Stomach (tissue), 9 donors: Measurements from ENCODE around the gene PTPRM. TPM values are rescaled to one million over a fixed set of nuclear protein-coding genes. Genes with fewer than 3 reads are reported as not detected.

Experiments
- DNase-seq, 2 donors: peaks; one replicate each; pipeline versions ENCODE4 v3.0.0 to v3.0.0-alpha.2; 2013 to 2019
- H3K27ac ChIP-seq, 5 donors: fragments of 200-600 bp in 4 of 5; sonication (generic) in 4 of 5; one replicate each; pipeline ENCODE4 v1.5.1; 2013 to 2019; ENCODE audit warnings: mild to moderate bottlenecking in 1 of 5, moderate library complexity in 1 of 5
- H3K27me3 ChIP-seq, 3 donors: fragments of 200-600 bp; sonication (generic); one replicate each; pipeline ENCODE4 v1.5.1; 2017 to 2019; ENCODE audit warnings: mixed run types in 1 of 3
- H3K36me3 ChIP-seq, 4 donors: fragments of 200-600 bp; sonication (generic); 1 replicate in 3 of 4; 2 replicates in 1 of 4; pipeline ENCODE4 v1.5.1; 2016 to 2019
- H3K4me1 ChIP-seq, 4 donors: fragments of 200-600 bp; sonication (generic); one replicate each; pipeline ENCODE4 v1.5.1; 2016 to 2019
- H3K4me3 ChIP-seq, 4 donors: fragments of 200-600 bp; sonication (generic) in 3 of 4; one replicate each; pipeline ENCODE4 v1.5.1; 2016 to 2019; ENCODE audit warnings: mild to moderate bottlenecking in 1 of 4
- H3K9me3 ChIP-seq, 4 donors: fragments of 200-600 bp; sonication (generic); one replicate each; pipeline ENCODE4 v1.5.1; 2016 to 2019
- CTCF ChIP-seq, 7 experiments: fragments of 450-650 bp in 4 of 7; fragments of 200-600 bp in 3 of 7; sonication (generic) in 3 of 7; IDR thresholded peaks; one replicate each; pipeline ENCODE4 v1.5.1; 2016 to 2019; ENCODE audit warnings: antibody characterized with exemption in 7 of 7, control low read depth in 2 of 7, mild to moderate bottlenecking in 1 of 7
- EP300 ChIP-seq: sonication (generic); formaldehyde crosslinking; IDR thresholded peaks from one replicate; pipeline ENCODE4 v1.6.1; 2017; ENCODE audit warnings: antibody characterized with exemption
- POLR2A ChIP-seq, 4 donors: fragments of 450-650 bp; IDR thresholded peaks; one replicate each; pipeline ENCODE4 v1.6.1; 2016; ENCODE audit warnings: antibody characterized with exemption in 4 of 4, control low read depth in 2 of 4, mild to moderate bottlenecking in 1 of 4, moderate library complexity in 1 of 4
- POLR2AphosphoS5 ChIP-seq, 3 donors: sonication (generic); formaldehyde crosslinking; IDR thresholded peaks; one replicate each; pipeline ENCODE4 v1.6.1; 2016; ENCODE audit warnings: antibody characterized with exemption in 3 of 3
- WGBS, 5 donors: extraction: QIAGEN DNeasy Blood & Tissue Kit in 3 of 5; methylation state at CpG; one replicate each; pipeline versions ENCODE4 v1.1.5 to v1.1.7; 2013 to 2018; 5-methylcytosine and 5-hydroxymethylcytosine counted together
- intact Hi-C: fragments of 100-400 bp; cut with DNase I; formaldehyde crosslinking; loops from one replicate; pipeline ENCODE4 v1.15.1; 2023; ENCODE audit warnings: low total_unique reads
- polyA plus RNA-seq, 3 donors: library from polyadenylated mRNA; stranded (reverse); fragments of 200-250 nt; gene quantifications; one replicate each; pipeline ENCODE4 v1.2.3, GENCODE V29; 2013
- total RNA-seq, 5 donors: library from RNA; depleted of rRNA; stranded (reverse); fragments of >200 nt; gene quantifications; one replicate each; pipeline versions ENCODE4 v1.1.0 to v1.2.3, GENCODE V29; 2014 to 2016
- donor health status: healthy with polysubstance abuse.
- donor health status: Bipolar disorder and iron deficiency.
- donor health status: healthy.

PTPRM gene
- total and polyA plus RNA-seq, 8 donors = 7.5 to 246 (median 58.2) TPM

- H3K27ac ChIP-seq = no peak overlapping the region
- H3K36me3 ChIP-seq = peaks cover 0 to 10% (median 2%) of the 10 kb centered on the region in 4 donors
- no peak for TF ChIP-seq POLR2A (IDR thresholded peaks at IDR 0.05)
- TF ChIP-seq CTCF (IDR thresholded peaks at IDR 0.05) = no peak
- no peak for TF ChIP-seq POLR2AphosphoS5 (IDR thresholded peaks at IDR 0.05)
- no peak for TF ChIP-seq EP300
- no peak for DNase-seq
- no peaks in the 10 kb centered on the region for H3K4me1 ChIP-seq
- no peaks in the 10 kb centered on the region for H3K27me3 ChIP-seq
- no peak overlapping the region for H3K4me3 ChIP-seq
- intact Hi-C loops = no loop called here
- H3K9me3 ChIP-seq = peaks cover 0 to 6% (median 0%) of the 10 kb centered on the region in 4 donors
- WGBS, 5 donors = 53 to 86% (median 71%) methylated on average over 4 of the region's 4 CpGs
Measured at GRCh38 chr18:8232791-8233190, 665.7 kb downstream of the PTPRM start.

GRCh38 chr18:8235894-8236293 is 668.8 kb downstream of the PTPRM start:
- intact Hi-C loops = no loop called here
- 91 to 97% (median 95%) methylated on average over 3 of the region's 3 CpGs for WGBS, 5 donors
- no peak for TF ChIP-seq POLR2AphosphoS5 (IDR thresholded peaks at IDR 0.05)
- no peak for TF ChIP-seq POLR2A (IDR thresholded peaks at IDR 0.05)
- no peak for TF ChIP-seq CTCF (IDR thresholded peaks at IDR 0.05)
- no peak for TF ChIP-seq EP300

GRCh38 chr18:8238507-8238906 is 671.4 kb downstream of the PTPRM start:
- TF ChIP-seq POLR2A (IDR thresholded peaks at IDR 0.05) = no peak
- TF ChIP-seq CTCF (IDR thresholded peaks at IDR 0.05) = no peak
- TF ChIP-seq POLR2AphosphoS5 (IDR thresholded peaks at IDR 0.05) = no peak
- TF ChIP-seq EP300 = no peak
- no peak overlapping the region for H3K4me3 ChIP-seq
- H3K4me1 ChIP-seq = no peaks in the 10 kb centered on the region
- 69 to 90% (median 79%) methylated on average over 5 of the region's 5 CpGs for WGBS, 5 donors
- H3K27me3 ChIP-seq = no peaks in the 10 kb centered on the region
- intact Hi-C loops = no loop called here
- H3K9me3 ChIP-seq = peaks cover 0 to 6% (median 0%) of the 10 kb centered on the region in 4 donors
- no peak for DNase-seq
- no peak overlapping the region for H3K27ac ChIP-seq
- H3K36me3 ChIP-seq = no peaks in the 10 kb centered on the region

More at GRCh38 chr18:8235894-8236293, 668.8 kb downstream of the PTPRM start:
- Histone ChIP-seq H3K27ac (no peak overlapping the region), H3K9me3 (peaks cover 0 to 6% (median 0%) of the 10 kb centered on the region in 4 donors), H3K4me1 (no peaks in the 10 kb centered on the region), H3K36me3 (peaks cover 0 to 10% (median 2%) of the 10 kb centered on the region in 4 donors), H3K27me3 (no peaks in the 10 kb centered on the region), H3K4me3 (no peak overlapping the region)
- no peak for DNase-seq

- H3K27ac ChIP-seq = no peak overlapping the region
- intact Hi-C loops = no loop called here
- H3K36me3 ChIP-seq = peaks cover 0 to 17% (median 3%) of the 10 kb centered on the region in 4 donors
- H3K4me1 ChIP-seq = no peaks in the 10 kb centered on the region
- no peaks in the 10 kb centered on the region for H3K9me3 ChIP-seq
- DNase-seq = no peak
- WGBS, 5 donors = 28 to 71% (median 63%) methylated on average over 1 of the region's 1 CpG
- no peak overlapping the region for H3K4me3 ChIP-seq
- no peak for TF ChIP-seq EP300
- TF ChIP-seq POLR2A (IDR thresholded peaks at IDR 0.05) = no peak
- TF ChIP-seq CTCF (IDR thresholded peaks at IDR 0.05) = no peak
- no peak for TF ChIP-seq POLR2AphosphoS5 (IDR thresholded peaks at IDR 0.05)
- H3K27me3 ChIP-seq = no peaks in the 10 kb centered on the region
Measured at GRCh38 chr18:8241731-8242130, 674.6 kb downstream of the PTPRM start.
